Measurements from ENCODE around the gene GTF3C5.

DNA sequence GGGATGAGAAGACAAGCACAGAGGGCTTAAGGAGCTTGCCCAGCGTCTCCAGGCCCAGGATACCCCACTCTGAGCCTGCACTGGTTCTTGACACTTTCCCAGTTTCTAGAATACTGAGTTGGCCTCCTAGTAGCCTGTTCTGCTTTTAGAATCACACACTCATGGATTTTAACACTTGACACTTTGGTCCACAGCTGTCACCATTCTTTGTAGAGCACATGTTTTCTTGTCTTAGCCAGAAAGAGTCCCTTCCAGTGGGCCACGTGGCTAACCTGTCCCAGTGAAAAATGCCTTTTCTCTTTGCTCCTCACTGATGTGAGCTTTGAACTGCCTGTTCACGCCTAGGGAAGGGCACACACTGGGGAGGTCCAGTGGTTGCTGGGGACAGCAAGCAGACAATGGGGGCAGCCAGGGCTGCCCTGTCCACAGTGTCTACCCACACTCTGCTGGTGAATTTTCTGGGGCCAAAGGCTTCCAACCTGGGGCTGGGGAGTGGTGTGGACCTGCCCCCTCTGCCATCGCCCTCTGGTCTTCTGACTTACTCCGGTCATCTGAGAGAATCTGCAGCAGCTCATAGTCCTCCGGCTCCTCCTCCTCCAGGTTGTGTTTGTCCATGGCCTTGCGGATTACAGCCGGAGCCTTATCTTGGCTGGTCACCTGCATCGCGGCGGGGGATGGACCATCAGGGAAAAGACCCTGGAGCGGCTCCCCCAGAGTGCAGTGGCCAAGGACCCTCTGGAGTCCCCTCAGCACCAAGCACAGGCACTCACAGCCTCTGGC, 69.1 kb downstream of the GTF3C5 start:
- TF ChIP-seq, protein P1, sequence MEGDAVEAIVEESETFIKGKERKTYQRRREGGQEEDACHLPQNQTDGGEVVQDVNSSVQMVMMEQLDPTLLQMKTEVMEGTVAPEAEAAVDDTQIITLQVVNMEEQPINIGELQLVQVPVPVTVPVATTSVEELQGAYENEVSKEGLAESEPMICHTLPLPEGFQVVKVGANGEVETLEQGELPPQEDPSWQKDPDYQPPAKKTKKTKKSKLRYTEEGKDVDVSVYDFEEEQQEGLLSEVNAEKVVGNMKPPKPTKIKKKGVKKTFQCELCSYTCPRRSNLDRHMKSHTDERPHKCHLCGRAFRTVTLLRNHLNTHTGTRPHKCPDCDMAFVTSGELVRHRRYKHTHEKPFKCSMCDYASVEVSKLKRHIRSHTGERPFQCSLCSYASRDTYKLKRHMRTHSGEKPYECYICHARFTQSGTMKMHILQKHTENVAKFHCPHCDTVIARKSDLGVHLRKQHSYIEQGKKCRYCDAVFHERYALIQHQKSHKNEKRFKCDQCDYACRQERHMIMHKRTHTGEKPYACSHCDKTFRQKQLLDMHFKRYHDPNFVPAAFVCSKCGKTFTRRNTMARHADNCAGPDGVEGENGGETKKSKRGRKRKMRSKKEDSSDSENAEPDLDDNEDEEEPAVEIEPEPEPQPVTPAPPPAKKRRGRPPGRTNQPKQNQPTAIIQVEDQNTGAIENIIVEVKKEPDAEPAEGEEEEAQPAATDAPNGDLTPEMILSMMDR (IDR thresholded peaks at IDR 0.05): no peak
- no peak for TF ChIP-seq POLR2A (IDR thresholded peaks at IDR 0.05)
